GM18507 (cell line): ENCODE results near the gene ZNF415.

Source experiments
- DNase-seq: peaks from one replicate; pipeline ENCODE4 v3.0.0; 2011; ENCODE audit warnings: low read depth; ENCODE audit not compliant: insufficient read length; ENCODE audit errors: extremely low spot score
- FAIRE-seq: peaks from 2 replicates; lab custom pipeline; 2011; peaks lifted over from hg19 to GRCh38; lab: Jason Lieb, UNC

The ZNF415 gene

DNA sequence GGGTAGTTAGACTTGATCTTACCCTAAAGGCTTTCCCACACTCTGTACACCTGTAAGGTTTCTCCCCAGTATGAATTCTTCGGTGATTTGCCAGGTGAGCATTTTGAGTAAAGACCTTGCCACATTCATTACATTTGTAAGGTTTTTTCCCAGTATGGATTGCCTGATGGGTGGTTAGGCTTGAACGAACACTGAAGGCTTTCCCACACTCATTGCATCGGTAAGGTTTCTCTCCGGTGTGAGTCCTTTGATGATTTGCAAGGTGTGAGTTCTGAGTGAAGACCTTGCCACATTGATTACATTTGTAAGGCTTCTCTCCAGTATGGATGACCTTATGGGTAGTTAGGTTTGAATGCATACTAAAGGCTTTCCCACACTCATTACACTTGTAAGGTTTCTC is 64.5 kb downstream of the ZNF415 start:
- no peak for FAIRE-seq

DNA sequence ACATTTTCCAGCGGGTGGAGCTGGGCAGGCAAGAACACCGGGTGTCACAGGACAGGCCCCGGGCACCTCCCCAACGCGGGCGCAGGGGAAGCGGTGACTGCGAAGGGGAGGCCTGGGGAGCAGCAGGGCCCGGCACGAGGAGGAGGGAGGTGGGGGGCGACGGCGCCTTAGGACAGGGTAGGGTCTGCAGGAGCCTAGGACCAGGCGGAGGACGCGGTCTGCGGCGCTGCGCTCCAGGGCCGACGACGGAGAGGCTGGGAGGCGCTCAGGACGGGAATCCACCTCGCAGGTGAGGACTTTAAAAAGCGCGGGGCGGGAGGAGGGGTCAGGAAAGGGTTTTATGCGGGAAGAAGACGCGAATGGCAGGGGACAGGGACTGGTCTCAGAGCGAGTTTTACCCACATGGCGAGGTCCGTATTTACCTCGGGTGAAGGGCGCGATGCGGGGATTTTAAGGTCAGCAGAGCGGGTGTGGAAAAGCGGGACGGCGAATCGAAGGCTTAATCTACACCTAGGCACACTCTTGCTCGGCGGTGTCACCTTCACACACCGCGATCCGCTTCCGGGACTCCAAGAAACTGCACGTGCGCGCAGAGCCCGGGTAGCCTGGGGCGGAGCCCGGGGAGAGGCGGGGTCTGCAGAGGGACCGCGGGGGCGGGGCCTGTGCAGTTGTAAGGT is 74.7 kb downstream of the ZNF415 start:
- FAIRE-seq = no peak
- no peak for DNase-seq

More for the DNA sequence above, 64.5 kb downstream of the ZNF415 start:
- no peak for DNase-seq
